Memory B cell (primary cell): ENCODE measurements around the gene SAMD8.
"Not testable (repeated sequence)": the region's sequence is repeated elsewhere in the genome, so short reads cannot be mapped to it uniquely, and the experiment has no call there.

Source experiments
- ATAC-seq: fragments of 150-1000 bp; cut with Tn5 transposase; 2 replicates; pipeline ENCODE4 v1.10.0; 2021; ENCODE audit warnings: low read depth, mild to moderate bottlenecking, moderate library complexity
- DNase-seq, 2 donors: peaks; one replicate each; pipeline ENCODE4 v3.0.0; 2022; ENCODE audit warnings: low spot score in 2 of 2
- H3K27ac Mint-ChIP-seq: one replicate; pipeline ENCODE4 v1.8.0; 2022; ENCODE audit warnings: mild to moderate bottlenecking, moderate library complexity, mixed read lengths
- H3K27me3 Mint-ChIP-seq: one replicate; pipeline ENCODE4 v1.8.0; 2022; ENCODE audit warnings: mixed read lengths
- H3K36me3 Mint-ChIP-seq: one replicate; pipeline ENCODE4 v1.8.0; 2022; ENCODE audit warnings: mild to moderate bottlenecking, mixed read lengths
- H3K4me1 Mint-ChIP-seq: one replicate; pipeline ENCODE4 v1.8.0; 2022; ENCODE audit warnings: mixed read lengths
- H3K4me3 Mint-ChIP-seq: one replicate; pipeline ENCODE4 v1.8.0; 2022; ENCODE audit warnings: mild to moderate bottlenecking, moderate library complexity, mixed read lengths
- H3K9me3 Mint-ChIP-seq: one replicate; pipeline ENCODE4 v1.8.0; 2022; ENCODE audit warnings: mixed read lengths

The SAMD8 gene

GRCh38 chr10:75194625-75195024, 83.2 kb downstream of the SAMD8 start:
- H3K27ac Mint-ChIP-seq, H3K4me3 Mint-ChIP-seq: not testable (repeated sequence)

DNA sequence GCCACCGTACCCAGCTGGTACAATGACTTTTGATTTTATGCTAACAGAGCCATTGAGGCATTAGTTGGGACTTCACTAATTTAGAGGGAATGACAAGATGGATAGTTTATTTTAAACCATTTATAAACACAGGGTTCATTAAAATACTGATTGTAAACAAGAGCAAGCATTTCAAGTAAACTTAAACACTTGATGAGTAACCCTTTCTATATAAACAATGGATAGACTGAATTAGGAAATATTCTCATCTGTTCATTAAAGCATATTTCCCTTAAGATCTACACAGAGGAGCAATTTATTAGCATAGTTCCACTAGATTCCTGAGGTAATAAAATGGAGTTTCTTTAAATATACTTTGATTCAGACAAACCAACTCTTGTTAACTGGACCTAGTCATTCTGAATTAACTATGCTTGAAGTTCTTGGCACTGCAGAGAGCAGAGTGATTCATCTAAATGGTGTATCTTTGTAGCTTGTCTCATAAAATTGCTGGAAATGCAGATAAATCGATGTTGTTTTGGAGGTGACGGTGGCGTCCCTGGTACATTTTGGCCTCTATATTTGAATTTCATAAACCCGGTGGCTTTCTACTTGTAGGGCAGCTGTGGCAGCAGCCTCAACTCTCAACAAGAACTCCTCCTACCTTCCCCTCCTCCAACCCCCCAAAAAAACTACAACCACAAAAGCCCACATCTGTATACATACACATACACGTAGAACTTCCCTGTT, 83.7 kb downstream of the SAMD8 start:
- Mint-ChIP-seq H3K27ac (no peak overlapping the region), H3K4me3 (no peak overlapping the region), H3K9me3 (no peaks in the 10 kb centered on the region), H3K36me3 (peaks cover 12% of the 10 kb centered on the region), H3K27me3 (no peaks in the 10 kb centered on the region), H3K4me1 (no peaks in the 10 kb centered on the region)
- ATAC-seq: no peak
- no peak for DNase-seq

More at GRCh38 chr10:75194625-75195024, 83.2 kb downstream of the SAMD8 start:
- not testable (repeated sequence) for H3K27me3 Mint-ChIP-seq, DNase-seq, ATAC-seq, H3K9me3 Mint-ChIP-seq, H3K4me1 Mint-ChIP-seq
- peaks cover 12% of the 10 kb centered on the region for H3K36me3 Mint-ChIP-seq

GRCh38 chr10:75197066-75197465, 85.6 kb downstream of the SAMD8 start:
- Mint-ChIP-seq H3K36me3 (peaks cover 12% of the 10 kb centered on the region), H3K27me3 (no peaks in the 10 kb centered on the region)

DNA sequence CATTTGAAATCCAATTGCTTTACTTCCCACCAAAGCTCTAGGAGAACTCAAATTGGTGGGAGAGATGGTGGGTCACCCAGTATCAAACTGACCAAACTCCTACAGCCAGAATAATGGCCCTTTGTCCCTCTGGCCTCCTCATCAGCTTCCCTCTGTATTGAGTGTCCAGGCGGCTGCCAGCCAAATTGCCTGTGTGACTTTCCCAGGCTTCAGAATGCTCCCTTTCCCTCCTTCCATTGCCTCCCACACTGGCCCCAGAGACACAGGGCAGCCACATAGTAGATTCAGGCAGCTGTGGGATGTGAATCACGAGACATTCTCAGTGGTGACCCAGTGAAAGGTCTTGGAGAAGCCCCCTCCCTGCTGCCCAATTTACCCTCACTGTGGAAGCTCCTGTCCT, 86.5 kb downstream of the SAMD8 start:
- H3K4me1 Mint-ChIP-seq: no peaks in the 10 kb centered on the region
- H3K9me3 Mint-ChIP-seq: no peaks in the 10 kb centered on the region
- H3K27me3 Mint-ChIP-seq: no peaks in the 10 kb centered on the region
- ATAC-seq (no peak), DNase-seq (no peak)
- H3K36me3 Mint-ChIP-seq: peaks cover 12% of the 10 kb centered on the region
- no peak overlapping the region for H3K4me3 Mint-ChIP-seq
- H3K27ac Mint-ChIP-seq: no peak overlapping the region

More at GRCh38 chr10:75197066-75197465, 85.6 kb downstream of the SAMD8 start:
- DNase-seq (no peak), ATAC-seq (no peak)
- H3K27ac Mint-ChIP-seq: no peak overlapping the region
- no peak overlapping the region for H3K4me3 Mint-ChIP-seq
- no peaks in the 10 kb centered on the region for H3K9me3 Mint-ChIP-seq
- H3K4me1 Mint-ChIP-seq: no peaks in the 10 kb centered on the region

- DNase-seq, H3K27me3 Mint-ChIP-seq, H3K9me3 Mint-ChIP-seq, ATAC-seq, H3K36me3 Mint-ChIP-seq, H3K27ac Mint-ChIP-seq, H3K4me1 Mint-ChIP-seq, H3K4me3 Mint-ChIP-seq: not testable (repeated sequence)
Observed at GRCh38 chr10:75199949-75200348, 88.5 kb downstream of the SAMD8 start.

DNA sequence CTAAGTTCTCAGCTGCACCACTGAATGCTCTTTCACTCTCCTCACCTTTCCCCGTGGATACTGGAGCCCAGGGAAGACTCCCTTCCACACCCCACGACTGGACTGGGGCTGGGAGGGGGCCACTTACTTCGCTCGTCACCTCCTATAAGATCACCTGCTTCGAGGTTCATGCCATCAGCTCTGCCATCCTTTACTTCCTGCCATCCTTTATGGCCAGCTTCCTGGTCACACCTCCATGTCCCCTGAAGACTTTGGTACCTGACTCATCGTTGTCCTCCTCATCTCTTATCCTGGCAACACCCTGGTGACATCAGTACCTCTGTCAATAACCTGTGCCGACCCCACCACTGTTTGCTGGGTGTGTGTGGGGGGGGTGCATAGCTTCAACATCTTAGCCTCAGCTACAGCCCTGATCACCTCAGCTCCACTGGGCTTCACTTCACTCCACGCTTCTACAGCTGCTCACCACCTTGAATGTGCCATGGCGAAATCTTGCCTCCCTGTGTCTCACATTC, 90.4 kb downstream of the SAMD8 start:
- Mint-ChIP-seq H3K4me1 (no peaks in the 10 kb centered on the region), H3K9me3 (no peaks in the 10 kb centered on the region), H3K36me3 (peaks cover 5% of the 10 kb centered on the region), H3K27ac (no peak overlapping the region), H3K27me3 (no peaks in the 10 kb centered on the region), H3K4me3 (no peak overlapping the region)
- ATAC-seq (no peak), DNase-seq (no peak)

GRCh38 chr10:75202321-75203045, 91.0 kb downstream of the SAMD8 start:
- H3K9me3 Mint-ChIP-seq: no peaks in the 10 kb centered on the region
- H3K36me3 Mint-ChIP-seq: peaks cover 5% of the 10 kb centered on the region
- DNase-seq (no peak), ATAC-seq (no peak)
- no peaks in the 10 kb centered on the region for H3K27me3 Mint-ChIP-seq
- no peaks in the 10 kb centered on the region for H3K4me1 Mint-ChIP-seq
- no peak overlapping the region for H3K4me3 Mint-ChIP-seq
- H3K27ac Mint-ChIP-seq: no peak overlapping the region

- H3K4me1 Mint-ChIP-seq, H3K27ac Mint-ChIP-seq, H3K36me3 Mint-ChIP-seq, H3K27me3 Mint-ChIP-seq, ATAC-seq, H3K4me3 Mint-ChIP-seq, DNase-seq, H3K9me3 Mint-ChIP-seq: not testable (repeated sequence)
Observed at GRCh38 chr10:75203046-75203620, 91.7 kb downstream of the SAMD8 start.

DNA sequence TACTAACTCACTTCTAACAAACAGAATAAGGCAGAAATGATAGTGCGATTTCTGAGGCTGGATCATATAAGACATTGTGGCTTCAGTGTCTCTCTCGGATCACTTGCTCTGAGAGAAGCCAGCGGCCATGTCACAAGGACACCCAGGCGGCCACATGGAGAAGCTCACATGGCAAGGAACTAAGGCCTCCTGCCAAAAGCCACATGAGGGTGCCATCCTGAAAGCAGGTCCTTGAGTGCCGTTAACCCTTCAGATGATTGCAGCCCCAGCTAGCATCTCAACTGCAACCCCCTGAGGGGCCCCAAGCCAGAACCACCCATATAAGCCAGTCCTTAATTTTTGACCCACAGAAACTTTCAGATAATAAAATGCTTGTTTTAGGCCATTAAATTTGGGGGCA, 92.3 kb downstream of the SAMD8 start:
- H3K27ac Mint-ChIP-seq: no peak overlapping the region

GRCh38 chr10:75205908-75206307, 94.5 kb downstream of the SAMD8 start:
- Mint-ChIP-seq H3K4me1 (no peaks in the 10 kb centered on the region), H3K9me3 (no peaks in the 10 kb centered on the region), H3K4me3 (no peak overlapping the region), H3K36me3 (peaks cover 5% of the 10 kb centered on the region), H3K27ac (no peak overlapping the region), H3K27me3 (no peaks in the 10 kb centered on the region)
- ATAC-seq (no peak), DNase-seq (no peak)

More for the DNA sequence above, 92.3 kb downstream of the SAMD8 start:
- Mint-ChIP-seq H3K27me3 (no peaks in the 10 kb centered on the region), H3K4me3 (no peak overlapping the region), H3K4me1 (no peaks in the 10 kb centered on the region), H3K9me3 (no peaks in the 10 kb centered on the region), H3K36me3 (peaks cover 5% of the 10 kb centered on the region)
- ATAC-seq: no peak
- no peak for DNase-seq

DNA sequence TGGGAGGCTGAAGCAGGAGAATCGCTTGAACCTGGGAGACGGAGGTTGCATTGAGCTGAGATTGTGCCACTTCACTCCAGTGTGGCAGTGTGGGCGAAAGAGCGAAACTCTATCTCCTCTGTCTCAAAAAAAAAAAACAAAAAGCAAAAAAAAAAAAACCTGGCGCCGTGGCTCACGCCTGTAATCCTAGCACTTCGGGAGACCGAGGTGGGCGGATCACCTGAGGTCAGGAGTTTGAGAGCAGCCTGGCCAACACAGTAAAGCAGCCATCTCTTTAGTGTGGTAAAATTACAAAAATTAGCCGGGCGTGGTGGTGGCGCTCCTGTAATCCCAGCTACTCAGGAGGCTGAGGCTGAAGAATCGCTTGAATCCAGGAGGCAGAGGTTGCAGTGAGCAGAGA, 95.2 kb downstream of the SAMD8 start:
- H3K27me3 Mint-ChIP-seq, H3K4me1 Mint-ChIP-seq: not testable (repeated sequence)

GRCh38 chr10:75207079-75207856, 95.8 kb downstream of the SAMD8 start:
- Mint-ChIP-seq H3K36me3 (peaks cover 5% of the 10 kb centered on the region), H3K4me1 (peaks cover 6% of the 10 kb centered on the region), H3K27me3 (no peaks in the 10 kb centered on the region), H3K27ac (no peak overlapping the region), H3K9me3 (no peaks in the 10 kb centered on the region), H3K4me3 (no peak overlapping the region)
- DNase-seq (no peak), ATAC-seq (no peak)

More for the DNA sequence above, 95.2 kb downstream of the SAMD8 start:
- not testable (repeated sequence) for H3K27ac Mint-ChIP-seq, DNase-seq, ATAC-seq, H3K36me3 Mint-ChIP-seq, H3K9me3 Mint-ChIP-seq, H3K4me3 Mint-ChIP-seq

- H3K27ac Mint-ChIP-seq: no peak overlapping the region
- H3K36me3 Mint-ChIP-seq: peaks cover 3% of the 10 kb centered on the region
- no peaks in the 10 kb centered on the region for H3K9me3 Mint-ChIP-seq
- DNase-seq (no peak), ATAC-seq (no peak)
- peaks cover 6% of the 10 kb centered on the region for H3K4me1 Mint-ChIP-seq
- H3K4me3 Mint-ChIP-seq: no peak overlapping the region
- H3K27me3 Mint-ChIP-seq: no peaks in the 10 kb centered on the region
Observed at GRCh38 chr10:75207857-75208144, 96.3 kb downstream of the SAMD8 start.

GRCh38 chr10:75208181-75208580, 96.7 kb downstream of the SAMD8 start:
- no peak for DNase-seq
- Mint-ChIP-seq H3K36me3 (peaks cover 3% of the 10 kb centered on the region), H3K4me1 (peaks cover 6% of the 10 kb centered on the region), H3K27ac (no peak overlapping the region), H3K27me3 (no peaks in the 10 kb centered on the region), H3K4me3 (peak overlapping the region; percentile 39), H3K9me3 (no peaks in the 10 kb centered on the region)
- ATAC-seq: no peak
